Liver (tissue), 3 donors: ENCODE data around the gene COL26A1.

ENCODE experiments used
- FOXA2 ChIP-seq: IDR thresholded peaks from 2 replicates; pipeline ENCODE4 v1.6.1; 2016; ENCODE audit warnings: antibody characterized with exemption
- GABPA ChIP-seq, 2 donors: IDR thresholded peaks in 1 of 2; conservative IDR thresholded peaks in 1 of 2; 2 replicates each; pipeline ENCODE4 v1.6.1; 2016; ENCODE audit warnings: antibody characterized with exemption in 2 of 2, mild to moderate bottlenecking in 1 of 2, moderate library complexity in 1 of 2
- HNF4A ChIP-seq, 2 donors: conservative IDR thresholded peaks; 2 replicates each; pipeline ENCODE4 v1.6.1; 2016; ENCODE audit warnings: antibody characterized with exemption in 2 of 2, mild to moderate bottlenecking in 2 of 2
- JUND ChIP-seq, 2 donors: IDR thresholded peaks; 2 replicates each; pipeline ENCODE4 v1.6.1; 2016; ENCODE audit warnings: antibody characterized with exemption in 2 of 2
- RAD21 ChIP-seq, 2 donors: IDR thresholded peaks; 2 replicates each; pipeline ENCODE4 v1.6.1; 2016; ENCODE audit warnings: antibody characterized with exemption in 2 of 2, mild to moderate bottlenecking in 2 of 2
- TAF1 ChIP-seq: conservative IDR thresholded peaks from 2 replicates; pipeline ENCODE4 v1.6.1; 2016; ENCODE audit warnings: antibody characterized with exemption, mild to moderate bottlenecking
- YY1 ChIP-seq: IDR thresholded peaks from 2 replicates; pipeline ENCODE4 v1.6.1; 2016; ENCODE audit warnings: antibody characterized with exemption, mild to moderate bottlenecking
- TF ChIP-seq, protein P1 (sequence below): fragments of 150-350 bp; IDR thresholded peaks from 2 replicates; pipeline ENCODE4 v1.5.1; 2017; ENCODE audit warnings: improper control_type of control experiment, low read depth, low read length; ENCODE audit not compliant: missing input control
- TF ChIP-seq, protein P2 (sequence below): IDR thresholded peaks from 2 replicates; pipeline ENCODE4 v1.6.1; 2016; ENCODE audit warnings: antibody characterized with exemption, mild to moderate bottlenecking
- TF ChIP-seq, protein P3 (sequence below): IDR thresholded peaks from 2 replicates; pipeline ENCODE4 v1.6.1; 2016; ENCODE audit warnings: antibody characterized with exemption
- donor health status: healthy.
- donor health status: healthy.

DNA sequence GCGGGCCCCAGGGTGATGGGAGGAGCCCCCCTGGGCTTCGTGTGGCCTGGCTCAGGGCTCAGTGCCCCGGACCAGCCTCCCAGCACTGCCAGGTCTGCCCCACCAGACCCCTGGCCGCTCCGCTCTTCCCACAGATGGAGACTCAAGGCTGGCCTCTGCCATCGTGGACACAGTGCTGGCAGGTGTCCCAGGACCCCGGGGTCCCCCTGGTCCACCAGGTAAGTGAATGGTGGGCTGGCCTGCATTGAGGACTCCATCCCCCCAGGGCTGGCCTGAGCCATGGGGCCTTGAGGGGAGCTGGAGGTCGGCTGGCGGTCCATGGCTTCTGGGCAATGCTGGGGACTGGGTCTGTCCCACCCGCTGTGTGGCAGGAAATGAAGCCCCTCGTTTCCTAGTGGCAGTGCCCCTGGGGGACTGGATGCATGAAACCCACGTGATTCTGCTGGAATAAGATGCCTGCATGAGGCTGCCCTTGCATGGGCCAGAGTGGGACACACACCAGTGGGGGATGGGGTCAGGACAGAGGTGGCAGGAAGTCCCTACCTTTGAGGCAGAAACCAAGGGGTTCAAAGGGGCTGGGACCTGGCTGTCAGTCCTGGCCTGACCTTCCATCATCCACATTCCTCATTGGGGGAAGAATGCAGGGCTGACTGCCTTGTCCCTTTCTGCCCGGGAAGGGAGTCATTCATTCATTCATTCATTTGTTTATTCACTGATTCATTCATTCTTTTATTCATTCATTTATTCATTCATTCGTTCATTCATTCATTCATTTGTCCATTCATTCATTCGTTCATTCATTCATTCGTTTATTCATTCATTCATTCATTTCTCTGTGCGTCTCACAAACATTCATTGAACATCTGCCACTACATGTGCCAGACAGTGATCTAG, 184.6 kb downstream of the COL26A1 start:
- TF ChIP-seq, protein P1, sequence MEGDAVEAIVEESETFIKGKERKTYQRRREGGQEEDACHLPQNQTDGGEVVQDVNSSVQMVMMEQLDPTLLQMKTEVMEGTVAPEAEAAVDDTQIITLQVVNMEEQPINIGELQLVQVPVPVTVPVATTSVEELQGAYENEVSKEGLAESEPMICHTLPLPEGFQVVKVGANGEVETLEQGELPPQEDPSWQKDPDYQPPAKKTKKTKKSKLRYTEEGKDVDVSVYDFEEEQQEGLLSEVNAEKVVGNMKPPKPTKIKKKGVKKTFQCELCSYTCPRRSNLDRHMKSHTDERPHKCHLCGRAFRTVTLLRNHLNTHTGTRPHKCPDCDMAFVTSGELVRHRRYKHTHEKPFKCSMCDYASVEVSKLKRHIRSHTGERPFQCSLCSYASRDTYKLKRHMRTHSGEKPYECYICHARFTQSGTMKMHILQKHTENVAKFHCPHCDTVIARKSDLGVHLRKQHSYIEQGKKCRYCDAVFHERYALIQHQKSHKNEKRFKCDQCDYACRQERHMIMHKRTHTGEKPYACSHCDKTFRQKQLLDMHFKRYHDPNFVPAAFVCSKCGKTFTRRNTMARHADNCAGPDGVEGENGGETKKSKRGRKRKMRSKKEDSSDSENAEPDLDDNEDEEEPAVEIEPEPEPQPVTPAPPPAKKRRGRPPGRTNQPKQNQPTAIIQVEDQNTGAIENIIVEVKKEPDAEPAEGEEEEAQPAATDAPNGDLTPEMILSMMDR: no peak
- TF ChIP-seq GABPA (IDR thresholded peaks at IDR 0.05 in 1 of 2, conservative IDR thresholded peaks at IDR 0.05 in 1 of 2): no peak
- no peak for TF ChIP-seq JUND (IDR thresholded peaks at IDR 0.05)
- TF ChIP-seq RAD21 (IDR thresholded peaks at IDR 0.05): no peak
- TF ChIP-seq TAF1: no peak
- TF ChIP-seq HNF4A (conservative IDR thresholded peaks at IDR 0.05): no peak
- TF ChIP-seq, protein P2, sequence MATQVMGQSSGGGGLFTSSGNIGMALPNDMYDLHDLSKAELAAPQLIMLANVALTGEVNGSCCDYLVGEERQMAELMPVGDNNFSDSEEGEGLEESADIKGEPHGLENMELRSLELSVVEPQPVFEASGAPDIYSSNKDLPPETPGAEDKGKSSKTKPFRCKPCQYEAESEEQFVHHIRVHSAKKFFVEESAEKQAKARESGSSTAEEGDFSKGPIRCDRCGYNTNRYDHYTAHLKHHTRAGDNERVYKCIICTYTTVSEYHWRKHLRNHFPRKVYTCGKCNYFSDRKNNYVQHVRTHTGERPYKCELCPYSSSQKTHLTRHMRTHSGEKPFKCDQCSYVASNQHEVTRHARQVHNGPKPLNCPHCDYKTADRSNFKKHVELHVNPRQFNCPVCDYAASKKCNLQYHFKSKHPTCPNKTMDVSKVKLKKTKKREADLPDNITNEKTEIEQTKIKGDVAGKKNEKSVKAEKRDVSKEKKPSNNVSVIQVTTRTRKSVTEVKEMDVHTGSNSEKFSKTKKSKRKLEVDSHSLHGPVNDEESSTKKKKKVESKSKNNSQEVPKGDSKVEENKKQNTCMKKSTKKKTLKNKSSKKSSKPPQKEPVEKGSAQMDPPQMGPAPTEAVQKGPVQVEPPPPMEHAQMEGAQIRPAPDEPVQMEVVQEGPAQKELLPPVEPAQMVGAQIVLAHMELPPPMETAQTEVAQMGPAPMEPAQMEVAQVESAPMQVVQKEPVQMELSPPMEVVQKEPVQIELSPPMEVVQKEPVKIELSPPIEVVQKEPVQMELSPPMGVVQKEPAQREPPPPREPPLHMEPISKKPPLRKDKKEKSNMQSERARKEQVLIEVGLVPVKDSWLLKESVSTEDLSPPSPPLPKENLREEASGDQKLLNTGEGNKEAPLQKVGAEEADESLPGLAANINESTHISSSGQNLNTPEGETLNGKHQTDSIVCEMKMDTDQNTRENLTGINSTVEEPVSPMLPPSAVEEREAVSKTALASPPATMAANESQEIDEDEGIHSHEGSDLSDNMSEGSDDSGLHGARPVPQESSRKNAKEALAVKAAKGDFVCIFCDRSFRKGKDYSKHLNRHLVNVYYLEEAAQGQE: no peak
- TF ChIP-seq, protein P3, sequence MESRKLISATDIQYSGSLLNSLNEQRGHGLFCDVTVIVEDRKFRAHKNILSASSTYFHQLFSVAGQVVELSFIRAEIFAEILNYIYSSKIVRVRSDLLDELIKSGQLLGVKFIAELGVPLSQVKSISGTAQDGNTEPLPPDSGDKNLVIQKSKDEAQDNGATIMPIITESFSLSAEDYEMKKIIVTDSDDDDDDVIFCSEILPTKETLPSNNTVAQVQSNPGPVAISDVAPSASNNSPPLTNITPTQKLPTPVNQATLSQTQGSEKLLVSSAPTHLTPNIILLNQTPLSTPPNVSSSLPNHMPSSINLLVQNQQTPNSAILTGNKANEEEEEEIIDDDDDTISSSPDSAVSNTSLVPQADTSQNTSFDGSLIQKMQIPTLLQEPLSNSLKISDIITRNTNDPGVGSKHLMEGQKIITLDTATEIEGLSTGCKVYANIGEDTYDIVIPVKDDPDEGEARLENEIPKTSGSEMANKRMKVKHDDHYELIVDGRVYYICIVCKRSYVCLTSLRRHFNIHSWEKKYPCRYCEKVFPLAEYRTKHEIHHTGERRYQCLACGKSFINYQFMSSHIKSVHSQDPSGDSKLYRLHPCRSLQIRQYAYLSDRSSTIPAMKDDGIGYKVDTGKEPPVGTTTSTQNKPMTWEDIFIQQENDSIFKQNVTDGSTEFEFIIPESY: no peak
- TF ChIP-seq FOXA2: no peak
- TF ChIP-seq YY1: no peak
